Activated T-cell treated with anti-CD3 and anti-CD28 coated beads, Interleukin-2, amount 50 U/mL, for 1 hour (primary cell): ENCODE data around the gene PTPRK.
"Not testable (repeated sequence)": the region's sequence is repeated elsewhere in the genome, so short reads cannot be mapped to it uniquely, and the experiment has no call there.

ENCODE experiments used
- DNase-seq: peaks from one replicate; pipeline ENCODE4 v3.0.0-alpha.2; 2020

Gene PTPRK

GRCh38 chr6:128487746-128488145, 32.7 kb downstream of the PTPRK start:
- DNase-seq: no peak

GRCh38 chr6:128487055-128487454, 33.3 kb downstream of the PTPRK start:
- DNase-seq: no peak

DNA sequence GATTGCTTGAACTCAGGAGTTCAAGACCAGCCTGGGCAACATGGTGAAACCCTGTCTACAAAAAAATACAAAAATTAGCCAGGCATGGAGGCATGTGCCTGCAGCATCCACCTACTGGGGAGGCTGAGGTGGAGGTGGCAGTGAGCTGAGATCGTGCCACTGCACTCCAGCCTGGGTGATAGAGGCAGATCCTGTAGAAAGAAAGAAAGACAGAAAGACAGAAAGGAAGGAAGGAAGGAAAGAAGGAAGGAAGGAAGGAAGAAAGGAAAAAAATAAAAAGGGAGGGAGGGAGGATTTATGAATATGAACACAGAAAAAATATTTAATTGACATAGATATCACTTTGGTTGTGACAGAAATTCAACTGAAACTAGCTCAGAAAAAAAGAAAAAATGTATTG, 33.8 kb downstream of the PTPRK start:
- DNase-seq: not testable (repeated sequence)

GRCh38 chr6:128483472-128484135, 36.8 kb downstream of the PTPRK start:
- no peak for DNase-seq

- no peak for DNase-seq
These were observed 37.8 kb downstream of the PTPRK start for GRCh38 chr6:128482642-128483041.

- DNase-seq: no peak
These were observed 40.4 kb downstream of the PTPRK start for GRCh38 chr6:128479991-128480390.

GRCh38 chr6:128479048-128479666, 41.2 kb downstream of the PTPRK start:
- DNase-seq: no peak

DNA sequence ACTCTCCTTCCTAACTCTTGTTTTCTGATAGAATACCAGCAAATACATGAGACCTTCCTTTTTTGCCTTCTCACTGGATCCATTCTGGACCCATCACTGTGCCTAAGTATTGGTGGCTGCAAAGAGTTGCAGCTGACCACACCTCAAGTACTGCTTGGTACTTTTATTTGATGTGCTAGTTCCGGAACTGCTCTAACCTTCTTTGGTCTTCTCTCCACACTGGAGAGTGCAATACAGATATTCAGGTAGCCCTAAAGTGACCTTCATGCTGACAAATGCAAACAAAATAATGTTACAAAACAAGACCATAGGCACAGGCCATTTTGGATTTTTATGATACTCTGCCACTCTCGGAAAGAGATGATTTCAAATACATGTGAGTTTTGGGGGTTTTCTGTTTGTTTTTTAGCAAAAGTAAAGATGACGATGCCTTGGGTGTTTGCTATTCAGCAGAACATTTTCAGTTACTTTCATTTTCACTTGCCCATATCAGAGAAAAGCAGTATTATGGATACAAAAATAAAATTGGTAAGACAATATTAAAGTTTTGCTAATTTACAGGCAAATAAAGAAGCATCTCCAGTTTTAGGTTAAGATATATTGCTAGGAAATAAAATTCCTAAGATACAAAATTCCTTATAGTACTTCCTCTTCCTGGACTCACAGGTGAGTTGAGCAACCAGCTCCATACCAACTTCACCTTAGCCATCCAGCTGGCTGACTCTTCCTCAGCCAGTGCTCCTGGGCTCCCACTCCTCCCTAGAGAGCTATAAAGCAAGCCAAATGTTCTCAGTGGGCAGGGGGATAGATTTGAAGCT, 42.0 kb downstream of the PTPRK start:
- DNase-seq: no peak

- DNase-seq: no peak
These were observed 45.5 kb downstream of the PTPRK start for GRCh38 chr6:128474933-128475332.

DNA sequence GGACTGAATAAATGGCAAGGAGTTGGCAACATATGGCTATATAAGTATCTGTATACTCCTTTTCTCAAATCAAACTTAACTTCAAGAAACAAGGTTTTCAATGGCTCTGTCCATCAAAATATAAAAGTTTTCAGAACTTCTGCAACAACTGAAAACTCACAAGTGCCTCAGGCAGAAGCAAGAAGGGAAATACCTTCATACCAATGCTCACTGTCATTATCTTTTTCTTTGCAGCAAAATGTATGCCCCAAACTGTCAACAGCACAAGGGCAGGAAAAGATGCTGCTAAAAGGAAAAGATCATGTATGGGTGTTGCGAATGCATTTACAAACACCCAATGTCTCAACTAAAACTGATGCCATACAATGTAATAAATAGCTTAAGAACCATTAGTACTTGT, 45.9 kb downstream of the PTPRK start:
- no peak for DNase-seq

GRCh38 chr6:128471907-128472306, 48.5 kb downstream of the PTPRK start:
- DNase-seq: no peak

DNA sequence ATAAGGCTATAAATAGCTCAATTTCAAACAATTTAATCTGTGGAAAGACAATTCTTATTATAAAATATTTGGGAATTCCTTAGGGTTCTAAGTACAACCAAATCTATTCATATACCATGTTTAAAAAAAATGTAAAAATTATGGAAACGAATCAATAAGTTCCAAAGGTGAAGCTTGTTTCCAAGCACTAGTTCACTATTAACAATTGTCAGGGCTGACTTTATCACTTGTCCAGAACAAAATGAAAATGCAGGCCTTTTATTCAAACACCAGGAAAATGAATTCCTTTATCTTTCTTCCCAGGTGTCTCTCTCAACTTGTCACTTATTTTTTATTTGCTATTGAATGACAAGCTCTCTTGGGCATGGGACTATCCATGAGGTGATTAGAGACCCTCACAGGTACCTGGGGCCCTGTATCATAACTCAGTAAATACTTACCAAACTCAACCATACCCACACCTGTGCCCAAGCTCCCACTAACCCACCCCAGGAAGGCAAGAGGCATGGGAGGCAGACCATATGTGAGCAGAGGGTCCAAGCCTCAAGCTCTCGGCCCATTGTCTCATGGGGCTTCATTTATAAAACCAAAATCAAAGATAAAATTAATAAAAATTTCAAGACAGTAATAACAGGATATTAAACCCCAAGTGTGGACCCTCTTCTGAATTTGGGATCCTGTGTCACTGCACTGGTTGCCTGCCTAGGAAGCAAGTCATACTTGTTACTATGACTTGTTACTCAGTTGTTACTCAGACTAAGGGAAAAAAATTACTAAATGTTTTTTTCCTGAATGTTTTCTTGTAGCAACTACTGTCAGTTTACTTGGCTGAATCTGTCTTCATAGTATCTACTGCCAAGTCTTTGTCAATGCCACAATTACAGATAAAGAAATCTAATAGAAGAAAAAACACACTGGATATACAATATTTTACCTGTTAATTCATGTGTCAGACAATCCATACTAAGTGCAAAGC, 54.7 kb downstream of the PTPRK start:
- no peak for DNase-seq

- DNase-seq: no peak
These were observed 55.6 kb downstream of the PTPRK start for GRCh38 chr6:128464790-128465189.

GRCh38 chr6:128463942-128464341, 56.5 kb downstream of the PTPRK start:
- no peak for DNase-seq

- DNase-seq: no peak
These were observed 58.9 kb downstream of the PTPRK start for GRCh38 chr6:128461501-128461900.

DNA sequence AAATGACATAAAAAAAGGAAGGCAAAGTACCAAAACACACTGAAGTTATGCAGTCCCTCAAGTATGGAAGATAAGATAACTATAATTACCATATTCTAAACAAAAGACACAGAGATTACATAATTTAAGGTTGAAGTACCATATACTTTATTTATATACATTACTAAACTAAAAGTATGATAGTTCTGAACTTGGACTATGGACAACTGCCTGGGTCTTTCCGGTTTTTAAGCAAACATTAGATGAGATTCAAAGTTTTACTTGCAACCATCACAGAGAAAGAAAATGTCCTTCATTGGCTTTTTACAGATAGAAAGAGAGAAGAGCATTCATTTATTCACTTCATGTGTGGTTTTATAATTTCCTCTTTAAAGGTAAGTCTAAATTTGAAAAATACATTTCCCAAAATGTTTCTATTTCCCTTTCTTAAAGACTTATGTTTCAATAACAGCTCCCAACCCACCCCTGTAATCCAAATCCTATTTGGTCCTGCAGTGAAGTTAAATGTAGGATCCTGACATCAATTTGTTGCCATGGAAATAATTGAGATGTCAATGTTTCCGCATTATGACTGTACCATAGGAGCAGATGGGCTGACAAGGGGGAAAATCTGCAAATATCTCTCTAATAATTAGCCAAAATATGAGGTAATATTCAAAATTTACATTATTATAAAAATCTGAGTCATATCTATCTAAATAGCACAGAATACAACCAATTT, 63.7 kb downstream of the PTPRK start:
- no peak for DNase-seq

DNA sequence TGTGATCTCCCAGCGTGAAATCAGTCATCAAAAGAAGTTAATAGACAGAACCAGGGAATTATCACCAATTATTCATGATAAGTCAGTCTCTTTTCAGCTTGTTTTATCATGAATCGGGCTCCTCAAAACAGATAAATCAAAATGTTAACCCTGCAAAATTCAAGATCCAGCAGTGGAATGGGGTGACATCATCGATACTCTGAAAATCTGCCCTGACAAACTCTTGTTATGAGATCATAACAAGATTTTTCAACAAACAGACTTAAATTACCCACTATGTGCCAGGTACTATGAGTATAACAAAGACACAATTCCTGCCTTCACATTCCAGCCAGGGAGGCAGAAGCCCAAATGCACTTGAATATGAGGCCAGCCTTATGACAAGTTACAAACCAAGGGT, 64.4 kb downstream of the PTPRK start:
- DNase-seq: no peak

DNA sequence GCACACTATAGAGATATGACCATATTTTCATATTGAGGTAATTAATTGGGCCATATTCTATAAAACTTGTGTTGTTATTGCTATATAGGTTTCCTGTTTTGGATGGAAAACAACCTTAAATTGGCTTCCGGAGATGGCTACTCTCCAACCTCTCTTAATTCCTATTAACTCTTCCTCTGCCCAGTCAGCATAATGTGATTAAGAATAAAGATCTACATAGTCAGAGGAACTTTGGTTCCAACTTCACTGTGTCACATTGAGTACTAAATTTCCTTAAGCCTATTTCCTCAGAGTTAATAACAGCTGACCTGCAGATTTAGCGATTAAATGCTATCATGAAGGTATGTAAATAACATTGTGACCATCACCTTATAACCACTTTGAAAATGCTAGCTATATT, 67.7 kb downstream of the PTPRK start:
- DNase-seq: no peak

DNA sequence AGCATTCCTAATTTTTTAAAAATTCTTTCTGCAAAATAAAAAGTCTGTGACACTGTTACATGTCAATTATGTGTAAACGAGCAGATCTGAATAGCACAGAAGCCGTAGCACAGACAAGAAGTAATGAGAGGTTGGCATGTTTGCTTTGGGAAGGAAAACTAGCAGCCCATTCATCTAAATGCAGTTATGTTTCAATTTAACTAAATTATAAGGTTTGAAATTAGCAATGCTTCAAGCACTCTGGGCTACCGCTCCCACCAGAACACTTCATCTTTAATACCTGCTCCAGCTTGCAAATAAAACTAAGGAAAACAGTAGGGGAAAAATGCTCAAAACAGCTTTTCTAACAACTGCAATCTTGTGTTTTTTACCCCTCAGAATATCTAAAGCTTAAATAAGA, 73.9 kb downstream of the PTPRK start:
- no peak for DNase-seq

DNA sequence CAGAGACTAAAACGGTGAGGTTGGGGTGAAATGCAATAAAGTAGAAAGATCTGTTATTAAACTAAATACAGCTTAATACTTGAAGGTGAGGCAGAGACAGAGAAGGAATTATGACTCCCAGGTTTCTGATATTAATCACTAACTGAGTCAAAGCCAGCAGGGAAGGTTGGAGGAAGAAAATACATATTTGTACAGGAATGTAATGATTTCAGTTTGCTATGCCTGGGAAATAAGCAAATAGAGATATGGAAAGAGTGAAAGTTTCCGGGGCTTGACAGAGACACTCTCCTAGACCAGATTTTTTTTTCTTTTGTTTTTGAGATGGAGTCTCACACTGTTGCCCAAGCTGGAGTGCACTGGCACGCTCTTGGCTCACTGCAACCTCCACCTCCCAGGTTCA, 76.8 kb downstream of the PTPRK start:
- DNase-seq: no peak

- DNase-seq: no peak
These were observed 80.8 kb downstream of the PTPRK start for GRCh38 chr6:128439627-128440026.

GRCh38 chr6:128438393-128438792, 82.0 kb downstream of the PTPRK start:
- no peak for DNase-seq
